HG03571 (cell line): ENCODE data around the gene GABRQ.

Experiments used
- ATAC-seq: cut with Tn5 transposase; IDR thresholded peaks from one replicate; pipeline ENCODE4 v1.9.1; 2021; ENCODE audit not compliant: unreplicated experiment

Gene GABRQ

GRCh38 chrX:152637649-152638442 is at the start of gene GABRQ:
GABRQ (plus strand) TSS chrX:152637895; CDS start chrX:152638203, 308 bp downstream.
- no peak for ATAC-seq

- ATAC-seq: no peak
These were observed 49.5 kb upstream of the GABRQ start for GRCh38 chrX:152588206-152588605.

GRCh38 chrX:152600853-152601633 is 36.7 kb upstream of the GABRQ start:
- ATAC-seq: no peak

GRCh38 chrX:152601848-152602616 is 35.7 kb upstream of the GABRQ start:
- ATAC-seq: no peak

GRCh38 chrX:152614791-152615190 is 22.9 kb upstream of the GABRQ start:
- no peak for ATAC-seq

- no peak for ATAC-seq
These were observed 17.8 kb upstream of the GABRQ start for GRCh38 chrX:152619897-152620296.

- no peak for ATAC-seq
These were observed 5.1 kb upstream of the GABRQ start for GRCh38 chrX:152632445-152633097.

GRCh38 chrX:152635941-152636340 is 1.8 kb upstream of the GABRQ start:
- ATAC-seq: no peak

- no peak for ATAC-seq
These were observed 779 bp downstream of the GABRQ start for GRCh38 chrX:152638443-152638904.

- ATAC-seq: no peak
These were observed 1.7 kb downstream of the GABRQ start for GRCh38 chrX:152639426-152639825.

GRCh38 chrX:152640034-152640818 is 2.5 kb downstream of the GABRQ start:
- ATAC-seq: no peak

GRCh38 chrX:152641256-152641875 is 3.7 kb downstream of the GABRQ start:
- ATAC-seq: no peak

- no peak for ATAC-seq
These were observed 4.3 kb downstream of the GABRQ start for GRCh38 chrX:152641996-152642395.

GRCh38 chrX:152642931-152643564 is 5.4 kb downstream of the GABRQ start:
- no peak for ATAC-seq

GRCh38 chrX:152646961-152647360 is 9.3 kb downstream of the GABRQ start:
- no peak for ATAC-seq

- ATAC-seq: no peak
These were observed 10.3 kb downstream of the GABRQ start for GRCh38 chrX:152647978-152648377.

- ATAC-seq: no peak
These were observed 14.4 kb downstream of the GABRQ start for GRCh38 chrX:152652060-152652459.

GRCh38 chrX:152652467-152652866 is 14.8 kb downstream of the GABRQ start:
- ATAC-seq: no peak

GRCh38 chrX:152656087-152656486 is 18.4 kb downstream of the GABRQ start:
- no peak for ATAC-seq
